HepG2 (cell line): ENCODE measurements around the gene ARHGEF6. TPM values are rescaled to one million over a fixed set of nuclear protein-coding genes. Genes with fewer than 3 reads are reported as not detected.

ENCODE experiments used
- ATAC-seq: fragments of 200-7000 bp; cut with Tn5 transposase; 3 replicates; pipeline ENCODE4 v1.9.1; 2020; ENCODE audit warnings: mild to moderate bottlenecking, moderate library complexity
- BruUV-seq: library from RNA; stranded (reverse); fragments of 400-500 nt; replicated peaks from 2 replicates; lab custom pipeline; 2021; lab: Mats Ljungman, UMichigan
- CTCF ChIA-PET: fragments of 300-600 bp; formaldehyde crosslinking; extraction: SDS; loops from one replicate; lab custom pipeline; 2021; ENCODE audit warnings: low total read pairs, inconsistent platforms, low intra/inter-chr PET ratio; lab: Yijun Ruan, JAX
- POLR2A ChIA-PET: fragments of 350-600 bp; sonication (Branson Sonifier 250); formaldehyde crosslinking; loops from one replicate; lab custom pipeline; 2020; ENCODE audit warnings: antibody characterized with exemption, inconsistent platforms; lab: Yijun Ruan, JAX
- DNase-seq: peaks from one replicate; pipeline ENCODE4 v3.0.0-alpha.2; 2015; ENCODE audit warnings: low spot score
- FAIRE-seq: peaks from 3 replicates; lab custom pipeline; 2011; peaks lifted over from hg19 to GRCh38; lab: Jason Lieb, UNC
- H2AFZ ChIP-seq: one replicate; pipeline ENCODE4 v1.6.1; 2011; ENCODE audit warnings: low read length, inconsistent platforms
- H3K27ac ChIP-seq: fragments of 300-600 bp; 3 replicates; pipeline ENCODE4 v1.8.0; 2011; ENCODE audit warnings: mixed run types, mild to moderate bottlenecking, mixed read lengths, low read length, inconsistent platforms; ENCODE audit not compliant: insufficient read depth; ENCODE audit errors: extremely low read length
- H3K27me3 ChIP-seq, 2 experiments: fragments of 200-600 bp in 1 of 2; 2 replicates in 1 of 2; 3 replicates in 1 of 2; pipeline versions ENCODE4 v1.6.0 to v1.8.0; 2011; ENCODE audit warnings: low read length in 2 of 2, mild to moderate bottlenecking in 2 of 2, moderate library complexity in 2 of 2, inconsistent platforms in 1 of 2; ENCODE audit not compliant: insufficient read depth in 2 of 2, control insufficient read depth in 1 of 2
- H3K36me3 ChIP-seq, 2 experiments: fragments of 200-600 bp in 1 of 2; replicated peaks in 1 of 2; 2 replicates in 1 of 2; 3 replicates in 1 of 2; pipeline versions ENCODE4 v1.5.1 to v1.8.0; 2011; ENCODE audit warnings: low read length in 2 of 2, inconsistent platforms in 1 of 2; ENCODE audit not compliant: insufficient read depth in 2 of 2, control insufficient read depth in 1 of 2
- H3K4me1 ChIP-seq: 2 replicates; pipeline ENCODE4 v1.5.1; 2012; ENCODE audit warnings: low read length, inconsistent platforms; ENCODE audit not compliant: insufficient read depth
- H3K4me2 ChIP-seq: 2 replicates; pipeline ENCODE4 v1.6.0; 2011; ENCODE audit warnings: low read depth, low read length, inconsistent platforms
- H3K4me3 ChIP-seq, 3 experiments: fragments of 200-600 bp in 1 of 3; sonication (generic), shearing (Covaris generic) in 1 of 3; replicated peaks in 1 of 3; 2 replicates each; pipeline ENCODE4 v1.5.1; 2011 to 2016; ENCODE audit warnings: low read length in 3 of 3, inconsistent platforms in 2 of 3, low read depth in 2 of 3, mild to moderate bottlenecking in 2 of 3, control low read depth in 1 of 3, mixed read lengths in 1 of 3; ENCODE audit not compliant: insufficient read depth in 1 of 3
- H3K79me2 ChIP-seq: one replicate; pipeline ENCODE4 v1.6.1; 2011; ENCODE audit warnings: low read length, inconsistent platforms; ENCODE audit not compliant: insufficient read depth
- H3K9ac ChIP-seq: 2 replicates; pipeline ENCODE4 v1.6.0; 2011; ENCODE audit warnings: mild to moderate bottlenecking, low read depth, low read length, inconsistent platforms; ENCODE audit not compliant: insufficient read depth
- H3K9me3 ChIP-seq: 2 replicates; pipeline ENCODE4 v1.5.1; 2012; ENCODE audit warnings: mild to moderate bottlenecking, low read length
- H4K20me1 ChIP-seq: 2 replicates; pipeline ENCODE4 v1.6.0; 2011; ENCODE audit warnings: inconsistent platforms, mild to moderate bottlenecking, low read length, moderate library complexity; ENCODE audit not compliant: insufficient read depth
- GABPB1 ChIP-seq: IDR thresholded peaks from 2 replicates; pipeline ENCODE4 v1.6.1; 2016; ENCODE audit warnings: mild to moderate bottlenecking, missing genetic modification reagents, moderate library complexity, missing compliant biosample characterization
- HNF4A ChIP-seq: sonication (generic); formaldehyde crosslinking; IDR thresholded peaks from 2 replicates; pipeline ENCODE4 v1.4.0; 2020; ENCODE audit warnings: missing genetic modification reagents
- REPIN1 ChIP-seq: sonication (generic); formaldehyde crosslinking; IDR thresholded peaks from 2 replicates; pipeline ENCODE4 v1.8.0; 2022; ENCODE audit warnings: missing genetic modification reagents, low read depth, mild to moderate bottlenecking, borderline replicate concordance
- TEAD2 ChIP-seq: sonication (generic); formaldehyde crosslinking; IDR thresholded peaks from 2 replicates; pipeline ENCODE4 v1.9.0; 2021; ENCODE audit warnings: missing genetic modification reagents
- XRCC5 ChIP-seq: fragments of 200-400 bp; formaldehyde crosslinking; optimal IDR thresholded peaks from 2 replicates; pipeline ENCODE3; 2017; ENCODE audit warnings: mild to moderate bottlenecking, low read length
- ZNF333 ChIP-seq: sonication (generic); formaldehyde crosslinking; IDR thresholded peaks from 2 replicates; pipeline ENCODE4 v1.4.0; 2020; ENCODE audit warnings: mild to moderate bottlenecking, missing genetic modification reagents, borderline replicate concordance
- ZNF354B ChIP-seq: sonication (generic); formaldehyde crosslinking; IDR thresholded peaks from 2 replicates; pipeline ENCODE4 v1.8.0; 2022; ENCODE audit warnings: mild to moderate bottlenecking, missing genetic modification reagents
- ZSCAN12 ChIP-seq: sonication (generic); formaldehyde crosslinking; IDR thresholded peaks from 2 replicates; pipeline ENCODE4 v1.9.0; 2021; ENCODE audit warnings: mild to moderate bottlenecking, missing genetic modification reagents
- WGBS: methylation state at CpG from one replicate; pipeline ENCODE4 v1.1.6; 2017; ENCODE audit warnings: low lambda C conversion rate; 5-methylcytosine and 5-hydroxymethylcytosine counted together
- in situ Hi-C: cut with HindIII; loops from 2 replicates; pipeline ENCODE4 v1.10.0; 2017; ENCODE audit warnings: low pct_unique_long_range_greater_than_20kb; ENCODE audit not compliant: extremely low pct_ligation_motif_present
- intact Hi-C: fragments of 100-400 bp; cut with micrococcal nuclease; formaldehyde crosslinking; loops from one replicate; pipeline ENCODE4 v1.10.0; 2022; ENCODE audit not compliant: unreplicated experiment
- polyA plus RNA-seq, 8 experiments: library from polyadenylated mRNA; depleted of rRNA in 3 of 8; stranded (reverse) in 7 of 8; unstranded in 1 of 8; fragments of >200 nt; fragmentation: Illumina TruSeq in 4 of 8; extraction: Trizol in 4 of 8; gene quantifications; 2 replicates each; pipeline versions ENCODE4 v1.2.1 to v1.2.3, GENCODE V29; 2011 to 2016; ENCODE audit warnings: low read depth in 4 of 8, missing spikeins in 1 of 8, mixed read lengths in 1 of 8; ENCODE audit not compliant: insufficient read depth in 1 of 8
- total RNA-seq, 5 experiments: library from RNA; depleted of rRNA; stranded (reverse); fragments of >200 nt; fragmentation: Illumina TruSeq; extraction: Trizol; gene quantifications; 2 replicates each; pipeline ENCODE4 v1.2.3, GENCODE V29; 2016; ENCODE audit warnings: low read depth in 1 of 5
- TF ChIP-seq, protein P1 (sequence below): sonication (generic); formaldehyde crosslinking; IDR thresholded peaks from 2 replicates; pipeline ENCODE4 v1.4.0; 2020; ENCODE audit warnings: mild to moderate bottlenecking, low read depth, missing genetic modification reagents
- TF ChIP-seq, protein P2 (sequence below): sonication (generic); formaldehyde crosslinking; IDR thresholded peaks from 2 replicates; pipeline ENCODE4 v1.8.0; 2022; ENCODE audit warnings: mild to moderate bottlenecking, missing genetic modification reagents; ENCODE audit not compliant: insufficient replicate concordance

Gene ARHGEF6
- total and polyA plus RNA-seq, 2 of the 13 experiments (the other 11 are each of a cell fraction or from before 2014, with no cell fraction given): 0.03 TPM; not detected in 1

DNA sequence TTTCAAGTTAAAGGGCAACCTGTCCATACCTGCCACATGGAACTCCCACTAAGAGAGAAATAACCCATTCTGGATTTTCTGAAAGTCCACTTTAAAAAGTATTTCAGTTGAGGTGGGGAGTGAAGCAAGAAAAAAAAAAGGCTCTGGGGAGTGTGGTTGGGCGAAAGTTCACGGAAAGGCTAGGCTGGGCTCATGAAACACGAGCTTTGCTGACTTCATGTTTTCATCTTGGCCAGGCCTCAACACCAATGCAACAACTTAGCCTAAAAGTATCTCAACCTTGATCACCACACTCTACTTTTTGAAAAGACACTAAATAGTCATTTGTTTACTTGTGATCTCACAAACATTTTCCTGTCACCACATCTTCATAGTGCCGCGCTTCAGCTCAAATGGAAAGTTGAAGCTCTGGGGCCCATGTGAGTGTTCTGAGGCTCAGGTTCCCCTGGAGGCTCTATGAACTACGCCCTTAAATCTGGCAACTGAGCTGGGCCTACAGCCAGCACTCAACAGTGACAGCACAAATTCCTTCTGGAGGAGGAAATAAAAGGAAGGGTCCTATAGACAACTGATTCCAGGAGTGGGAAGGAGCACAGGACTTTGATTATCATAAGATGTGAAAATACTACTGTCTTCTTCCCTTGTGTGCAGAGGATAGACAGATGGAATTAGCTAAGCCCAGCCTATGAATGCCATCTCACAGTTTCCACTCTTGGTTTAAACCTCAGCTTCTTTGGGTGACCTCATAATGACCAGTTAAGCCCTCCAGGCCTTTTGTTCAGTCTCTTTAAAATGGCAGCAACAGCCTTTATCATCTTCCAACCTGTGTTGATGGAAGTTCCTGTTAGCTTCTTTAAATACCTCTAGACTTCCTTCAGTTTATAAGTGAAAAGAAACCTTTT is 127.7 kb downstream of the ARHGEF6 start (continued):
- TF ChIP-seq, protein P1, sequence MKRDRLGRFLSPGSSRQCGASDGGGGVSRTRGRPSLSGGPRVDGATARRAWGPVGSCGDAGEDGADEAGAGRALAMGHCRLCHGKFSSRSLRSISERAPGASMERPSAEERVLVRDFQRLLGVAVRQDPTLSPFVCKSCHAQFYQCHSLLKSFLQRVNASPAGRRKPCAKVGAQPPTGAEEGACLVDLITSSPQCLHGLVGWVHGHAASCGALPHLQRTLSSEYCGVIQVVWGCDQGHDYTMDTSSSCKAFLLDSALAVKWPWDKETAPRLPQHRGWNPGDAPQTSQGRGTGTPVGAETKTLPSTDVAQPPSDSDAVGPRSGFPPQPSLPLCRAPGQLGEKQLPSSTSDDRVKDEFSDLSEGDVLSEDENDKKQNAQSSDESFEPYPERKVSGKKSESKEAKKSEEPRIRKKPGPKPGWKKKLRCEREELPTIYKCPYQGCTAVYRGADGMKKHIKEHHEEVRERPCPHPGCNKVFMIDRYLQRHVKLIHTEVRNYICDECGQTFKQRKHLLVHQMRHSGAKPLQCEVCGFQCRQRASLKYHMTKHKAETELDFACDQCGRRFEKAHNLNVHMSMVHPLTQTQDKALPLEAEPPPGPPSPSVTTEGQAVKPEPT (CRISPR knock-in tag): no peak
- TF ChIP-seq TEAD2 (CRISPR knock-in tag) (no peak), ZSCAN12 (CRISPR knock-in tag) (no peak), ZNF354B (CRISPR knock-in tag) (no peak), HNF4A (no peak)
- TF ChIP-seq, protein P2, sequence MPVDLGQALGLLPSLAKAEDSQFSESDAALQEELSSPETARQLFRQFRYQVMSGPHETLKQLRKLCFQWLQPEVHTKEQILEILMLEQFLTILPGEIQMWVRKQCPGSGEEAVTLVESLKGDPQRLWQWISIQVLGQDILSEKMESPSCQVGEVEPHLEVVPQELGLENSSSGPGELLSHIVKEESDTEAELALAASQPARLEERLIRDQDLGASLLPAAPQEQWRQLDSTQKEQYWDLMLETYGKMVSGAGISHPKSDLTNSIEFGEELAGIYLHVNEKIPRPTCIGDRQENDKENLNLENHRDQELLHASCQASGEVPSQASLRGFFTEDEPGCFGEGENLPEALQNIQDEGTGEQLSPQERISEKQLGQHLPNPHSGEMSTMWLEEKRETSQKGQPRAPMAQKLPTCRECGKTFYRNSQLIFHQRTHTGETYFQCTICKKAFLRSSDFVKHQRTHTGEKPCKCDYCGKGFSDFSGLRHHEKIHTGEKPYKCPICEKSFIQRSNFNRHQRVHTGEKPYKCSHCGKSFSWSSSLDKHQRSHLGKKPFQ (CRISPR knock-in tag): no peak

DNA sequence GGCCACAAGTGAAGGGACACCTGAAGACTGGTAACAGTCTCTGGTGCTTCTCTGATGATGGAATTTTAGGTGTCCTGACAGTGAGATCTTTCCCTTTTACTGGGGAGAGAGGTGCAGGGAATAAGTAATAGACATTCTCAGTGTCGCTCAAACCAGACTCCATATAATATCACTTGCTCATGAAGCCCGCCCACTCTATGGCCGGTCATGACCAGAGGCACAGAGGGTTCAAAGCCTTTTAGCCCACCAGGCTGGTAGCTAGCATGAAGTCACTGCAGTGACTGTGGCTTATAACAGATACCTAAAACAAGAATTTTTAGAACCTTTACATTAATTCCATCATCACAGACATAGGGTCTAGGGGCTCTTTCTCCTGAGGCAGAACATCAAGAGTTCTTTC is 129.9 kb downstream of the ARHGEF6 start:
- 33% methylated on average over 3 of the region's 3 CpGs for WGBS

More for the DNA sequence above, 129.9 kb downstream of the ARHGEF6 start:
- Histone ChIP-seq H3K79me2 (no peaks in the 10 kb centered on the region), H3K9ac (no peak overlapping the region), H3K27me3 (no peaks in the 10 kb centered on the region), H2AFZ (no peak overlapping the region), H3K27ac (no peak overlapping the region), H3K36me3 (no peaks in the 10 kb centered on the region), H3K4me2 (no peak overlapping the region), H3K4me1 (no peaks in the 10 kb centered on the region), H4K20me1 (no peaks in the 10 kb centered on the region), H3K9me3 (no peaks in the 10 kb centered on the region), H3K4me3 (no peak overlapping the region)
- in situ Hi-C loops (no loop called here), intact Hi-C loops (no loop called here)
- TF ChIP-seq REPIN1 (CRISPR knock-in tag): no peak
- no peak for TF ChIP-seq GABPB1 (CRISPR knock-in tag)
- TF ChIP-seq XRCC5: no peak
- TF ChIP-seq ZNF333 (CRISPR knock-in tag): no peak
- ATAC-seq (no peak), FAIRE-seq (no peak), DNase-seq (no peak)
- CTCF ChIA-PET: no interaction called here
- POLR2A ChIA-PET: no interaction called here
- no TSS peak for BruUV-seq
